Uterus (tissue), 4 donors: Measurements from ENCODE around the gene FAM118B. TPM values are rescaled to one million over a fixed set of nuclear protein-coding genes. Genes with fewer than 3 reads are reported as not detected.

Experiments used
- DNase-seq, 2 donors: peaks; one replicate each; pipeline ENCODE4 v3.0.0-alpha.2; 2019 to 2020
- H3K27ac ChIP-seq, 2 donors: fragments of 200-600 bp; sonication (generic); 1 replicate in 1 of 2; 2 replicates in 1 of 2; pipeline ENCODE4 v1.5.1; 2016 to 2018
- H3K27me3 ChIP-seq, 2 donors: fragments of 200-600 bp; sonication (generic); one replicate each; pipeline ENCODE4 v1.5.1; 2018 to 2019; ENCODE audit warnings: control low read depth in 1 of 2
- H3K36me3 ChIP-seq, 2 donors: fragments of 200-600 bp; sonication (generic); one replicate each; pipeline ENCODE4 v1.5.1; 2019; ENCODE audit warnings: control low read depth in 1 of 2
- H3K4me1 ChIP-seq, 2 donors: fragments of 200-600 bp; sonication (generic); one replicate each; pipeline ENCODE4 v1.5.1; 2018 to 2019; ENCODE audit warnings: control low read depth in 1 of 2
- H3K4me3 ChIP-seq, 2 donors: fragments of 200-600 bp; sonication (generic); 1 replicate in 1 of 2; 2 replicates in 1 of 2; pipeline ENCODE4 v1.5.1; 2018 to 2019; ENCODE audit warnings: mild to moderate bottlenecking in 1 of 2
- H3K9me3 ChIP-seq, 2 donors: fragments of 200-600 bp; sonication (generic); one replicate each; pipeline ENCODE4 v1.5.1; 2019; ENCODE audit warnings: control low read depth in 1 of 2
- POLR2A ChIP-seq, 2 donors: fragments of 450-650 bp; IDR thresholded peaks; one replicate each; pipeline ENCODE4 v1.6.1; 2016; ENCODE audit warnings: antibody characterized with exemption in 2 of 2, mild to moderate bottlenecking in 1 of 2, moderate library complexity in 1 of 2
- intact Hi-C: fragments of 100-400 bp; cut with DNase I; formaldehyde crosslinking; loops from one replicate; pipeline ENCODE4 v1.15.1; 2023; ENCODE audit warnings: low total_unique reads
- total RNA-seq, 4 donors: library from RNA; depleted of rRNA in 3 of 4; stranded (reverse); fragments of >200 nt in 3 of 4; gene quantifications; one replicate each; pipeline versions ENCODE4 v1.1.0 to v1.2.4, GENCODE V29; 2014 to 2023
- TF ChIP-seq, protein P1 (sequence below), 4 experiments: fragments of 200-600 bp in 2 of 4; fragments of 450-650 bp in 2 of 4; sonication (generic) in 2 of 4; IDR thresholded peaks; one replicate each; pipeline ENCODE4 v1.5.1; 2016 to 2019; ENCODE audit warnings: antibody characterized with exemption in 4 of 4, mild to moderate bottlenecking in 2 of 4, moderate library complexity in 1 of 4
- donor health status: DM: yes; HTN: yes; CAD: no.

The FAM118B gene
- total RNA-seq, 4 donors from 2014 or later: 14.7 to 31.8 (median 17.8) TPM

DNA sequence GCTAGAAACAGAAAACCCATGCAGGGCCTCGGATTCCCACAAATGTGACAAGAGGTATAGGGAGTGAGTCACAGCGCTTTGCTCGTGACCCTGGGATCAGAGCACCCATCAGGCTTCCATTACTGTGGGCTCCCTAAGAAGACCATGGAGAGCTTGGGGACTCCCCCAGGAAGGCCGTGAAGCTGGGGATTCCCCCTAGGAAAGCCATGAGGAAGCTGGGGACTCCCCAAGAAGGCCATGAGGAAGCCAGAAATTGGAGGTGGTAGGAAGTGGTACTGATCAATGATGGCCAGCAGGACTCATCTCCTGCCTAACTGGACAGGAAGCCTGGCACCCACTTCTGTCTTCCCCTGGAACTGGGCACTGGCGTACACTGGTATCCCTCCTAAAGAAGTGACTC lies 82.1 kb downstream of the FAM118B start:
- no peak for DNase-seq
- Histone ChIP-seq H3K4me1 (no peaks in the 10 kb centered on the region), H3K4me3 (no peak overlapping the region), H3K27ac (no peak overlapping the region), H3K36me3 (no peaks in the 10 kb centered on the region), H3K27me3 (no peaks in the 10 kb centered on the region), H3K9me3 (no peaks in the 10 kb centered on the region)
- intact Hi-C loops: no loop called here
- TF ChIP-seq, protein P1, sequence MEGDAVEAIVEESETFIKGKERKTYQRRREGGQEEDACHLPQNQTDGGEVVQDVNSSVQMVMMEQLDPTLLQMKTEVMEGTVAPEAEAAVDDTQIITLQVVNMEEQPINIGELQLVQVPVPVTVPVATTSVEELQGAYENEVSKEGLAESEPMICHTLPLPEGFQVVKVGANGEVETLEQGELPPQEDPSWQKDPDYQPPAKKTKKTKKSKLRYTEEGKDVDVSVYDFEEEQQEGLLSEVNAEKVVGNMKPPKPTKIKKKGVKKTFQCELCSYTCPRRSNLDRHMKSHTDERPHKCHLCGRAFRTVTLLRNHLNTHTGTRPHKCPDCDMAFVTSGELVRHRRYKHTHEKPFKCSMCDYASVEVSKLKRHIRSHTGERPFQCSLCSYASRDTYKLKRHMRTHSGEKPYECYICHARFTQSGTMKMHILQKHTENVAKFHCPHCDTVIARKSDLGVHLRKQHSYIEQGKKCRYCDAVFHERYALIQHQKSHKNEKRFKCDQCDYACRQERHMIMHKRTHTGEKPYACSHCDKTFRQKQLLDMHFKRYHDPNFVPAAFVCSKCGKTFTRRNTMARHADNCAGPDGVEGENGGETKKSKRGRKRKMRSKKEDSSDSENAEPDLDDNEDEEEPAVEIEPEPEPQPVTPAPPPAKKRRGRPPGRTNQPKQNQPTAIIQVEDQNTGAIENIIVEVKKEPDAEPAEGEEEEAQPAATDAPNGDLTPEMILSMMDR (IDR thresholded peaks at IDR 0.05): no peak
- no peak for TF ChIP-seq POLR2A (IDR thresholded peaks at IDR 0.05)

DNA sequence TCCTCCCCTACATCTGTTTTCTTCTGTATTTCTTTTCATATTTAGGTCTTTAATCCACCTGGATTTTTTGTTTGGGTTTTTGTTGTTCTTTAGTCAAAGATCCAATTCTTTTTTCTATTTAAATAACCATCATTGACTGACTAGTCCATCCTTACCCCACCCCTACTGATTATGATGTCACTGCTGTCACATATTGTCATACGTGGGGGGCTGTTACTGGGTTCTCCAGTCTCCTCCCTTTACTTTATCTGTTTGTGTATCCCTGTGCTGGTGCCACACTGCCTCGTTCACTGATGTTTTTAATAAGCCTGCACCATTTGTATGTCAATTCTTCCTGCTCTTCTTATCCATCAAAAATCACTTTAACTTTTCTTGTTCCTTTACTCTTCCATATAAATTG lies 85.4 kb downstream of the FAM118B start:
- no peaks in the 10 kb centered on the region for H3K27me3 ChIP-seq
- no peaks in the 10 kb centered on the region for H3K36me3 ChIP-seq
- H3K9me3 ChIP-seq: no peaks in the 10 kb centered on the region
- no peak for DNase-seq
- intact Hi-C loops: no loop called here
- TF ChIP-seq POLR2A (IDR thresholded peaks at IDR 0.05): no peak
- TF ChIP-seq, protein P1 (IDR thresholded peaks at IDR 0.05): no peak
- no peaks in the 10 kb centered on the region for H3K4me1 ChIP-seq
- no peak overlapping the region for H3K27ac ChIP-seq
- no peak overlapping the region for H3K4me3 ChIP-seq

DNA sequence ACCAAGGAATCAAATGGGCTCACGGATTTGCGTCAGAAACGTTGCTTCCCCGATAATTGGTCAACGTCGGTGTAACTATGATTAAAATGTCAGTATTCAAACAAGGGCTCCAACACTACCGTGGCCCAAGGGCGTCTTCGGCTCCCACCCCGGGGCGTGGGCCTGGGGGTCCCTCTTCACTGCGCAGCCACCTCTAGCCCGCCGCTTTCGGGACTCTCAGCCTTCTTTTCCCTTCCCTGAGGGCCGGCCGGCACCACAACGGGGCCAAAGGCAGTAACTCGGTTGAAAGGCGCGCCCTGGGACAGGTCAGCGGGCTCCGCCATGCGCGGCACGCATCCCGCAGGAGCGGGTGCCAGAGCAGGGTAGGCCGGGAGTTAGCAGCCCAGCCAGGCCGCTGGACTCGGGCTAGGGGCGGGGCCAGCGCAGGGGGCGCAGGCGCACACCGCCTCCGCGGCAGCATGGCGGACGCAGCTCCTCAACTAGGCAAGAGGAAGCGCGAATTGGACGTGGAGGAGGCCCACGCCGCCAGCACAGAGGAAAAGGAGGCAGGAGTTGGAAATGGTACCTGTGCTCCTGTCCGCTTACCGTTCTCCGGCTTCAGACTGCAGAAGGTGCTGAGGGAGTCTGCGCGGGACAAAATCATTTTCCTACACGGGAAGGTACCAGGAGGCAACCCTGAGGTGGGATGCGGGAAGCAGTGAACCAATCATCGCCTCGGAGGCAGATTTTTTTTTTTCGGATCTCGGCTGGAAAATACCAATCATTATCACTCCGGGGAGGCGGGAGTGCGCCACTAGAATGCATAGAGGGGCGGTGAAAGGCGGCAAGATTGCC lies 92.3 kb downstream of the FAM118B start, which contains the start of gene DCPS:
Gene DCPS (plus strand): TSS at position 438 of the 834 bp plus-strand sequence. CDS start 21 bp downstream, at position 459.
- H3K36me3 ChIP-seq: no peaks in the 10 kb centered on the region
- intact Hi-C loops: no loop called here
- H3K27me3 ChIP-seq: no peaks in the 10 kb centered on the region
- DNase-seq: peak; percentile 86 to 94
- H3K27ac ChIP-seq: peak within 1 kb of the TSS; percentile 94 to 97
- TF ChIP-seq POLR2A (IDR thresholded peaks at IDR 0.05): peak in 1 of 2 donors; percentile 76
- TF ChIP-seq, protein P1 (IDR thresholded peaks at IDR 0.05): peak in 1 of 4 experiments; percentile 25
- H3K4me1 ChIP-seq: no peaks in the 10 kb centered on the region
- no peaks in the 10 kb centered on the region for H3K9me3 ChIP-seq
- H3K4me3 ChIP-seq: peak within 1 kb of the TSS; percentile 55 to 73

DNA sequence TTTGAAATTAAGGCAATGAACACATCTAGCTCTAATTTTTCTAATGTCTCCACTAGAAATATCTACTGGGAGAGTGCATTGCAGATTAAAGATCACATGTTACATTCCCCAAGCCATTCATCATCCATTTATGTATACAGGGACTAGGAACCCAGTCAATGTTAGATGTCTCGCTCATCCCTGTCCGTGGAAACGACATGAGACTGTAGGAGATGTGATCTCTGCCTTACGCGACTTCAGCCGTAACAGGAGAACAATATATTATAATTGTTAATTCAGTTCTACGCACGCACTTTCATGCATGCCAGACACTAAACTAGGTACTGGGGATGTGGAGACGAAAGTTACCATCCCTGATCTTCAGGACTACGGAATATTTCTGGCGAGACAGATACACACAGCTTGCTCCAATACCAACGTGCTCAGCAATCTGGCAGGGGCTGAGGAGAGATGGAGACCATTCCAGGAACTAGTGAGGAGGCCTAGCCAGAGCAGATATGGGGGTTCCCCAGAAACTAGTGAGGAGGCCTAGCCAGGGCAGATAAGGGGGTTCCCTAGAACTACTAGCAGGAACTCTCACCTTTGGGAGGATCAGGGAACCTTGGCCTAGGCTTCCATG lies 93.0 kb downstream of the FAM118B start:
- no peaks in the 10 kb centered on the region for H3K27me3 ChIP-seq
- peak overlapping the region; percentile 55 to 73 for H3K4me3 ChIP-seq
- DNase-seq: no peak
- peak overlapping the region; percentile 94 to 97 for H3K27ac ChIP-seq
- TF ChIP-seq, protein P1 (IDR thresholded peaks at IDR 0.05): no peak
- no peak for TF ChIP-seq POLR2A (IDR thresholded peaks at IDR 0.05)
- intact Hi-C loops: no loop called here
- no peaks in the 10 kb centered on the region for H3K9me3 ChIP-seq
- no peaks in the 10 kb centered on the region for H3K36me3 ChIP-seq
- H3K4me1 ChIP-seq: no peaks in the 10 kb centered on the region

DNA sequence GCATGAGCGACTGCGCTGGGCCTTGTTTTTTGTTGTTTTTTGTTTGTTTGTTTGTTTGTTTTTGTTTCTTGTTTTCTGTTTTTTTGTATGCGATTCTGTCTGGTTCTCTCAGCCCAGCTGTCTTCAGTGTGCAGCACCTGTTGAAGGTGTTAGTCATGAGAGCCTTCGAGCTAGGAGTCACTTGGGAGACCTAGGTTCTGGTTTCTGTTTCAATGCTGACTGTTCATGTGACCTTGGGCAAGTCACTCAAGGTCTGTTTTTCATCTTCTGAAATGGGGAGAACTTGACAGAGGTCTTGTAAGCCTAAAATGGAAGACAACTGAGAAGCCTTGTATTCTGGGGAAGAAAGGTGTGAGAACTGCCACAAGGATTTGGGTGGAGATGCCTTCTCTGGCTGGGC lies 94.1 kb downstream of the FAM118B start:
- intact Hi-C loops: no loop called here
- Histone ChIP-seq H3K9me3 (no peaks in the 10 kb centered on the region), H3K27me3 (no peaks in the 10 kb centered on the region), H3K4me1 (no peaks in the 10 kb centered on the region), H3K27ac (no peak overlapping the region), H3K36me3 (no peaks in the 10 kb centered on the region), H3K4me3 (no peak overlapping the region)
- DNase-seq: no peak
- TF ChIP-seq, protein P1 (IDR thresholded peaks at IDR 0.05): no peak
- no peak for TF ChIP-seq POLR2A (IDR thresholded peaks at IDR 0.05)
